Measurements from ENCODE around the gene PRR33. TPM values are rescaled to one million over a fixed set of nuclear protein-coding genes. Genes with fewer than 3 reads are reported as not detected.

Gene PRR33
- total and polyA plus RNA-seq, 2 donors = 0.28 TPM; not detected in 1

DNA sequence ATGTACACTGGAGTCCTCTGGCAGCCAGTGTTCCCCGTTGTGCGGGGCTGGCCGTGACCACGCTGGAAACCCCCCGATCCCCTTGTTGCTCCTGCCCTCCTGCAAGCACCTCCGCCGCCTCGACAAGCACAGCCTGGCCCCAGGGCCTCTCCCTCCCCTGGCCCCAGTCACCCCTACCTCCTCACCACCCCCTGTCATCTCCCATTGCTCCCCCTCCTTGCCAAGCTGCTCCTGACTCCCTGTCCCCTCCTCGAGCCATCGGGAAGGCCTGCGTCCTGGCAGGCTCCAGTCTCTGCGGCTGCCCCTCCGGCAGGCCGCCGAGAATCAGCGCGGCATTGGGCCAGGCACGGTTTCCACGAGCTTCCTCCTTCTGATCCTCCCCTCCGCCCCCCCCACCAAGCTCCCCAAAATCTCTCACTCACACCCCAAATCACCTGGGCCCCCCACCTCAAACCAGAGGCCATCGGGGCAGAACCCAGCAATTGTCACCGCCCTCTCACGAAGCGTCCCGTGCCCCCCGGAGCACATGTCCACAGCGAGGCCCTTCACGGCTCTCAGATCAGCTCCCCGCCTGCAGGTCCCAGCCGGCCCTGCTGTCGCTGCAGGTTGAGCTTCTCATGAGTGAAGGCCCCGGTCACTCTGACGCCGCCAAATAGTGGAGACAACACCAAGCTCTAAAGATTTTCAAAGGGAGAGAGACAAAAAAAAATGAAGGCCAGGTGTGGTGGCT, 44.5 kb downstream of the PRR33 start:
- Histone ChIP-seq H3K4me3 (ENCODE audit: low read depth, low read length) (no peak overlapping the region), H3K27ac (ENCODE audit: low read depth) (no peak overlapping the region), H3K4me1 (ENCODE audit: insufficient read depth) (no peaks in the 10 kb centered on the region), H3K36me3 (ENCODE audit: insufficient read depth) (no peaks in the 10 kb centered on the region)
- DNase-seq (ENCODE audit: extremely low spot score) = no peak
- WGBS = 93% methylated on average over 34 of the region's 34 CpGs

DNA sequence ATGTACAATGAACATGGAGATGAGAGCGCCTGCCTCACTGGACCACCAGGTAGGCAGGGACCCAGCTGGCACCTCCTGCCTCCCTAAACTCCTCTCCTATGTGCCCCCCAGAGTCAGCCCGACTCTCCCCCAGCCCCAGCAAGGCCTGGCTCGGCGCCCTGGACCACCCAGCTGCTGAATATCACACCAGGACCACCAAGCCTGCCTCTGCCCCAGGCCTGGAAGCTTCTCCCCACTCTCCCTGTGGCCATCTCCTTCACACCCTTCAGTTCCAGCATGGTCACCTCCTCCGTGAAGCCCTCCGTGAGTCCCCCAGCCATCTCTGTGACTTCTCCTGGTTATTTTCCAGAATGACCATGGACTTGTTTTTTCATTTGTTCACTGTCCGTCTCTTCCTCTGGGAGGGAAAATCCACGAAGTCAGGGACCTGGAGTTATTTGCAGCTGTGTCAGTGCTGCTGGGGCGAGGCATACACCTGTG, 45.2 kb downstream of the PRR33 start:
- DNase-seq (ENCODE audit: extremely low spot score) = no peak
- Histone ChIP-seq H3K4me1 (ENCODE audit: insufficient read depth) (no peaks in the 10 kb centered on the region), H3K36me3 (ENCODE audit: insufficient read depth) (no peaks in the 10 kb centered on the region), H3K27ac (ENCODE audit: low read depth) (no peak overlapping the region), H3K4me3 (ENCODE audit: low read depth, low read length) (no peak overlapping the region)
- WGBS = 88% methylated on average over 9 of the region's 9 CpGs

DNA sequence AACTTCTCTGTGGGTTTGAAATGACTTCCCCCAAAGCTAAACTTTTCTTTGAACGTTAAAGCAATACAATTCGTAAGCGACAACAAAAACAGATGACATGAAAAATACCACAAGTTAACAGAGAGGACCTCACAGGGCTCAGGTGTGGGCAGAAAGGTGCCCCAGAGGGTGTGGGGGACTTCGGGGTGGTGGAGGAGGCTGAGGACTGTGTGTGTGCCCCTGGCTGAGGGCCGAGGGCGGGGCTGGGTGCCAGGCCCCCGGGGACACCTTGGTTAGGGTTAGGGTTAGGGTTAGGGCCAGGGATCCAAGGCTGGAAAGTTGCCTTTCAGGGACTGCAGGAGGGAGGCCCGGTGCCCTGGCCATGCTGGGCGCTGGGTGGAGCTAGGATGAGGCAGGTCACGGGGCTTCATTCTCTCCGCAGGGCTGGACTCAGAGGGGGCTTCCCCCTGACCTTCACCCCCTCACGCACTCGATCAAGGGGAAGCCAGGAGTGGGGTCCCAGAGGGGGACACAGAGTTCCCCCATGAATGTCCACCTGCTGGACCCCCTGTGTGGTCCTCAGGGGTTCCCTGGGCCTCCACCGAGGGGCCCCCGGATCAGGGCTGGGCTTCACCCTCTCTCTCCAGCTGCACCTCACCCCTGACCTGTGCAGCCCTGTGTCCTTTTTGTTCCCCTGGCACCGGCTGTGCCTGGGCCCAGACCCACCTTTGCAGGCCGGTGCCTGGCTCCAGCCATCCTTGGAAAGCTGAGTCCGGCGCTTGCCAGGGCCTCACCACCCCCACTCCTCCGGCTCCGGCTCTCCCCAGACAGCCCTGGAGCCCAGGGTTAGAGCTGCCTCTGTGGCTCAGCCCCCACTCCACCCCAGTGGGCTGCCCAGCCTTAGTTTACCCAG, 45.9 kb downstream of the PRR33 start:
- H3K36me3 ChIP-seq (ENCODE audit: insufficient read depth) = no peaks in the 10 kb centered on the region
- H3K27ac ChIP-seq (ENCODE audit: low read depth) = no peak overlapping the region
- 85% methylated on average over 21 of the region's 21 CpGs for WGBS

DNA sequence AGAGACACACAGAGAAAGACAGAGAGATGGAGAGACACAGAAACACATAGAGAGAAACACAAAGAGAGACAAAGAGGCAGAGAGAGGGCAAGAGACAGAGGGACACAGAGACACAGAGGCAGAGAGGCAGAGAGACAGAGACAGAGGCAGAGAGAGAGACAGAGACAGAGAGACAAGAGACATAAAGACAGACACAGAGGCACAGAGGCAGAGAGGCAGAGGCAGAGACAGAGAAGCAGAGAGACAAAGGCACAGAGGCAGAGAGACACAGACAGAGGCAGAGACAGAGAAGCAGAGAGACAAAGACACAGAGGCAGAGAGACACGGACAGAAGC, 46.6 kb downstream of the PRR33 start:
- Histone ChIP-seq H3K4me3 (ENCODE audit: low read depth, low read length) (no peak overlapping the region), H3K27ac (ENCODE audit: low read depth) (no peak overlapping the region), H3K4me1 (ENCODE audit: insufficient read depth) (no peaks in the 10 kb centered on the region), H3K36me3 (ENCODE audit: insufficient read depth) (no peaks in the 10 kb centered on the region)
- 79% methylated on average over 1 of the region's 1 CpG for WGBS
- DNase-seq (ENCODE audit: extremely low spot score) = no peak

More for the DNA sequence above, 45.9 kb downstream of the PRR33 start:
- no peak for DNase-seq (ENCODE audit: extremely low spot score)
- Histone ChIP-seq H3K4me1 (ENCODE audit: insufficient read depth) (no peaks in the 10 kb centered on the region), H3K4me3 (ENCODE audit: low read depth, low read length) (no peak overlapping the region)

DNA sequence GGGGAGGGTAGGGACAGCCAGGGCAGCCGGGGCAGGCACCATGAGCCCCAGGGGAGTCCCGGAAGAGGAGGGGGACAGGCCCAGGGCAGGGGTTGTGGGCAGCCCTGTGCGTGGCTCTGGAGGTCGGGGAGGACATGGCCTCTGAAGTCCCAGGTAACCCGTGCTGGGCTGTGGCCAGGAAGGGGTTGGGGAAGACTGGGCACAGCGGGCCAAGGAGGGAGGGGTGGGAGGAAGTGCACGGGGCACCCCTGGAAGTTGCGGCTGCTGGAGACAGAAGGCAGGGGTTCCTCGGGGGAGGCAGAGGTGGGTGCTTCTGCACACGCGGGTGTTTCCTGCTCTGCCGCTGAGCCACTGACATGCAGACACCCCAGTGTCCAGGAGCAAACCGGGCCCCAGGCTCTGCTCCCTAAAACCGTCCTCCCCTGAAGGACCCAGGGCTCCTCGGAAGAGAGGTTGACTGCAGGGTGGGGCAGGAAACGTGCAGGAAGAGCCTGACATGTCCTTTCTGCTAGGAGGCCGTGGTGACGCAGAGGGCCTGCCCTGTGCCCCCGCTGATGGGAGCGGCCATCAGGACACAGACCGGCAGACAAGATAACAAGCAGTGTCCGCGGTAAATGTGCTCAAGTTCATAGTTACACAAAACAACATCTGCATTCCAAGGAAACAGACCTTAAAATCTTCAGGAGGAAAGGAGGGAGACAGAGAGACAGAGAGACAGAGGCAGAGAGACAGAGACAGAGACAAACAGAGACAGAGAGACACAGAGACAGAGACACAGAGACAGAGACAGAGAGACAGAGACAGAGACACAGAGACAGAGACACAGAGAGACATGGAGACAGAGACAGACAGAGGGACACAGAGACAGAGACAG, 47.2 kb downstream of the PRR33 start:
- no peak overlapping the region for H3K4me3 ChIP-seq (ENCODE audit: low read depth, low read length)
- H3K27ac ChIP-seq (ENCODE audit: low read depth) = no peak overlapping the region
- no peaks in the 10 kb centered on the region for H3K36me3 ChIP-seq (ENCODE audit: insufficient read depth)
- 55% methylated on average over 23 of the region's 23 CpGs for WGBS
- DNase-seq (ENCODE audit: extremely low spot score) = no peak
- no peaks in the 10 kb centered on the region for H3K4me1 ChIP-seq (ENCODE audit: insufficient read depth)

DNA sequence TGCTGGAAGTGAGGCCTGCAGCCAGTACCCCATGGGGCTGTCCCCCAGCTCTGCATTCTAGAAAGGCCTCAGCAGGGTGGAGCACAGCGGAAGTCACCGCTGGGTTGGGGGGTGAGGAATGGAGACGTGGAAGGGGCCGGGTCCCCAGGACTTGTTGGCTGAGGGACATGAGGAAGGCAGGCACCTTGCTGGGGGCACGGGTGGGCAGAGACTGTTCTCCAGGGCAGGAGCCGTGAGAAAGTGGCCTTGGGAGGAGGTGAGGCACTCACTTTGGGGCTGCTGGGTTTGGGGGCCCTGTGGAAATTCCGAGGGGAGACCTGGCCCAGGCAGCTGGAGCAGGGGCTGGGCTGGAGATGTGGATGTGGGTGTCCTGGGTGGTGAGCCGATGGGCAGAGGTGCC, 47.9 kb downstream of the PRR33 start:
- H3K4me1 ChIP-seq (ENCODE audit: insufficient read depth) = no peaks in the 10 kb centered on the region
- DNase-seq (ENCODE audit: extremely low spot score) = no peak
- no peaks in the 10 kb centered on the region for H3K36me3 ChIP-seq (ENCODE audit: insufficient read depth)
- H3K27ac ChIP-seq (ENCODE audit: low read depth) = no peak overlapping the region
- no peak overlapping the region for H3K4me3 ChIP-seq (ENCODE audit: low read depth, low read length)
- 85% methylated on average over 8 of the region's 8 CpGs for WGBS

DNA sequence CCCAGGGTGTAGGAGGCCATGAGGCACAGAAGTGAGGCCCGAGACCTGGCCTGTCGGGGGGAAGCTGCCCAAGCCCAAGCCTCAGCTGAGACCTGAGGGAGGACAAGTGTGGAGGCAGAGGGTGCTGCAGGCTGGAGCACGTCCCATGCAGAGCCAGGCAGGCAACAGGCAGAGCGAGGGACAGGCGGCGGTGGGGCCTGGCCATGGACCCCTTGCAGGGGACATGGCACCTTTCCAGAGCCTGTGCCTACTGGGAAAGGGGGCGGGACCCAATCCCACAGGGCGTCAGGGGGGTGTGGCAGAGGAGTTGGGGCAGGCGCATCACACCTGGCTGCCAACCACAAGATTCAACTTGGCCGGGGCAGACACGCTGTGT, 48.6 kb downstream of the PRR33 start:
- Histone ChIP-seq H3K4me3 (ENCODE audit: low read depth, low read length) (no peak overlapping the region), H3K36me3 (ENCODE audit: insufficient read depth) (no peaks in the 10 kb centered on the region), H3K27ac (ENCODE audit: low read depth) (no peak overlapping the region), H3K4me1 (ENCODE audit: insufficient read depth) (no peaks in the 10 kb centered on the region)
- WGBS = 73% methylated on average over 11 of the region's 11 CpGs
- no peak for DNase-seq (ENCODE audit: extremely low spot score)

DNA sequence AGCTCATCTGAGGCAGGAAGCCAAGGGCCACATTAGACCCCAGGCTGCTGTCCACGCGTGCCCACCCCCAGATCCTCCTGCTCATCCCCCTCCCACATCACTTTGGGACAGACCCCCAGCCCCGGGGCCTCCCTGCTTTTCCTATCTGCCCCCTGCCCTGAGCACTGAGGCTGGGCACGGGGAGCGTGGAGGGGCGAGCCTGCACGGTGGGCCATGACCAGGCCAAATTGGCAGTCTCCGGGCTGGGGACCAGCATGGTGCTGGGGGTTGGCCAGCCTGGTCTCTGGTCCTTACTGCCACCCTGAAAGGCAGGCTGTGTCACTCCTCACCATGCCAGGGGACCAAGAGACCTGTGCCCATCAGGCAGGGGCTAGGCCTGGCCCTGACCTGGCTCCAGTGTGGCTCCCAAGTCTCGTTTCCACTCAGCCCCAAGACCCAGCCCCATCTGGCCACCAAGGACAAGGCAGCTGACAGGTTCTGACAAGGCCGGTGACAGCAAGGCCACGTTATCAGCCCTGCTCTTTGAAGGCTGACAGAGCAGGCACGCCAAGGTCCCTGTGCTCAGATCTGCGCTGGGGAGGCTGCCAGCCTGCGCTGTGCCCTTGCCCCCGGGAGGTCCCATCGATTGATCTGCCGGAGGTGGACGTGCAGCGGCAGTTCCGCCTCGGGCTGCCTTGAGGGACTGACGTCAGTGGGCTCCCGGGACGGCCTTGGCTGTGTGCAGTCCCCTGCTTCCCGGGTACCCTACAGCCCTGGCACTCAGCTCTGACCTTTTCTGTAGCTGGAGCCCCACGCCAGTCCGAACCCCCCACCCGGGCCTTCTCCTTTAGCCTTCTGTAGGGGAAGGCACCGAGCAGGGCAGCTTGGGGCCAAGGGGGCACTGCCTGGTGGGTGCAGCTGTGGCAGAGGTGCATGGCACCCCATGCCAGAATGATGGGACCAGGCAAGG, 49.3 kb downstream of the PRR33 start:
- WGBS = 87% methylated on average over 29 of the region's 29 CpGs
- no peak overlapping the region for H3K4me3 ChIP-seq (ENCODE audit: low read depth, low read length)
- no peaks in the 10 kb centered on the region for H3K36me3 ChIP-seq (ENCODE audit: insufficient read depth)
- H3K4me1 ChIP-seq (ENCODE audit: insufficient read depth) = no peaks in the 10 kb centered on the region
- DNase-seq (ENCODE audit: extremely low spot score) = no peak
- no peak overlapping the region for H3K27ac ChIP-seq (ENCODE audit: low read depth)

DNA sequence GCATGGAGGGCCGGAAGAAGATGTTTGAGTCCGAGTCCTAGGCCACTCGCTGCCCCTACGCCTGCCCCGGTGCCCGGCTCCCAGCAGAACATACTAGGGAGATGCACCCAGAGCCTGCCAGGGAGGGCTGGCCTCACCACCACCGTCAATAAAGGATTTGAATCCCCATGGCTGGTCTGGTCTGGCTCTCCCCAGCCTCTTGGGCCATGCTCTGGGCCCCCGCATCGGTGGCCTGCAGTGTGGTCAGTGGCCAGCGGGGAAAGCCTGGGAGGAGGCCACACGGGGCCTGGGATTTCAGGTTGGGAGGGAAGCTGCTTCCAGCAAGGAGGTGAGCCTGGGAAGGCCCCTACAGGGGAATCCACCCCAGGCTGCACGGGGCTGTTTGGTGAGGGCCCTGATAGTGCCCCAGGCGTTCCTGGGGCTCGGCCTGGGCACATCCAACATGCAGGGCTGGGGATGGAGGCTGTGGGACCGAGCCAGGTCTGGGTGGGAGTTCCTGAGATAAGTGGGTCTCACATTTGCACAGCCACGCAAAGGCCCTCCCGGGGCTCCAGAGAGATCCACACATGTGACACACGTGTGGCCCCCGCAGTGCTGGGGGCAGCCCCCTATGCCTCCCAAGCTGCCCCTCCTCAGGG, 50.1 kb downstream of the PRR33 start:
- DNase-seq (ENCODE audit: extremely low spot score) = no peak
- Histone ChIP-seq H3K36me3 (ENCODE audit: insufficient read depth) (no peaks in the 10 kb centered on the region), H3K4me3 (ENCODE audit: low read depth, low read length) (no peak overlapping the region), H3K27ac (ENCODE audit: low read depth) (no peak overlapping the region), H3K4me1 (ENCODE audit: insufficient read depth) (no peaks in the 10 kb centered on the region)
- 90% methylated on average over 19 of the region's 19 CpGs for WGBS

DNA sequence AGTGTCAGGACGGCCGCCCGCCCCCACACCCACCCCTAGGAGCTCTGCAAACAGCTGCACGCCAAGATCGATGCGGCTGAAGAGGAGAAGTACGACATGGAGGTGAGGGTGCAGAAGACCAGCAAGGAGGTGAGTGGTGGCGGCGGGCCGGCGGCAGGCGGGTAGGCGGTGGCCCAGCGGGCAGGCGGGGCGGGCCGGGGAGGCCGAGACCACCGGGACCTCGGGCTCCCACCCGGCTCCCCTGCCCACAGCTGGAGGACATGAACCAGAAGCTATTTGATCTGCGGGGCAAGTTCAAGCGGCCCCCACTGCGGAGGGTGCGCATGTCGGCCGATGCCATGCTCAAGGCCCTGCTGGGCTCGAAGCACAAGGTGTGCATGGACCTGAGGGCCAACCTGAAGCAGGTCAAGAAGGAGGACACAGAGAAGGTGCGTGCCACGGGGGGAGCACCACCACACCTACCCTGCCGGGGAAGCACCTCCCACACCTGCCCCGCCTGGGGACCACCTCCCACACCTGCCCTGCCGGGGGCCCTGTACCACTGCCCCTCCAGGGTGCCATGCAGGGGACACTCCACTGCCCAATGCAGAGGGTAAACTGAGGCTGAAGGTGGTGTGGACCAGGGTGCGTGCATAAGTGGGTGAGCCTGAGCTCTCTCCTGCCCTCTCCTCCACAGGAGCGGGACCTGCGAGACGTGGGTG, 50.8 kb downstream of the PRR33 start:
- Histone ChIP-seq H3K4me3 (ENCODE audit: low read depth, low read length) (no peak overlapping the region), H3K4me1 (ENCODE audit: insufficient read depth) (no peaks in the 10 kb centered on the region), H3K36me3 (ENCODE audit: insufficient read depth) (no peaks in the 10 kb centered on the region), H3K27ac (ENCODE audit: low read depth) (no peak overlapping the region)
- no peak for DNase-seq (ENCODE audit: extremely low spot score)
- 93% methylated on average over 37 of the region's 37 CpGs for WGBS

DNA sequence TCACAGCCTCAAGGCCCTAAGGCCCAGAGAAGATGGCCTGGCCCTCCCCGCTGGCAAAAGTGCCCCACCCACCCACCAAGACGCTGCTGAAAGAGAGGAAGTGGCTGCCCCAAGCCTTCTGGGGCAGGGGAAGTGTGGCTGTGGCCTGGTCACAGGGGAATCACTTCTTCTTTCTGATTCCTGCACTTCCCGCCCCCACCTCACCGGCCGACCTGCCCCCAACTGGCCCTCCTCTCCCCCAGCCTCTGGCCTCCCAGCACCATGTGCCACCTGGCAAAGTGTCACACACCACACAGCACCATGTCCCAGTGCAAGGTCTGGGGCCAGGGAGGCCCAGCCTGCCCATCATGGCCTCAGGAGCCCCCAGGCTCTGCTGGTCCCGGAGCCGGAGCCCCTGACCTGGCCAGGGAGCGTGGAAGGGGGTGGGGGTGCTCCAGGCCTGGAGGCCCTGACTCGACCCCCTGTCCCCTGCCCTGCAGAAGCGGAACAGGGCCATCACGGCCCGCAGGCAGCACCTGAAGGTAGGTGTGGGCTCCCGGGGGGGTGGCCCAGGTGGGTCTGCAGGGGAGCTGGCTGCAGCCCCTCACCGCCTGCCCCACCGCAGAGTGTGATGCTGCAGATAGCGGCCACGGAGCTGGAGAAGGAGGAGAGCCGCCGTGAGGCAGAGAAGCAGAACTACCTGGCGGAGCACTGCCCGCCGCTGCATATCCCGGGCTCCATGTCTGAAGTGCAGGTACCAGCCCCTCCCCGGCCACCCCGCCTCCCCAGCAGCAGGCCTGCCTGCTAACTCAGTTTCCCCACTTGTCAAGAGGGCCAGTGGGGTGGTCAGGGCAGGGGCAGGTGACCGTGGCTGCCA, 51.5 kb downstream of the PRR33 start:
- WGBS = 87% methylated on average over 26 of the region's 26 CpGs
- no peaks in the 10 kb centered on the region for H3K4me1 ChIP-seq (ENCODE audit: insufficient read depth)
- no peaks in the 10 kb centered on the region for H3K36me3 ChIP-seq (ENCODE audit: insufficient read depth)
- no peak overlapping the region for H3K27ac ChIP-seq (ENCODE audit: low read depth)
- DNase-seq (ENCODE audit: extremely low spot score) = no peak
- no peak overlapping the region for H3K4me3 ChIP-seq (ENCODE audit: low read depth, low read length)
